Keratinocyte (primary cell): Measurements from ENCODE around the gene KCNQ2. TPM values are rescaled to one million over a fixed set of nuclear protein-coding genes. Genes with fewer than 3 reads are reported as not detected.

ENCODE experiments used
- DNase-seq: peaks from one replicate; pipeline ENCODE4 v3.0.0-alpha.2; 2011; ENCODE audit warnings: low read depth, missing footprints, low spot score
- FAIRE-seq: peaks from 2 replicates; lab custom pipeline; 2011; peaks lifted over from hg19 to GRCh38; lab: Jason Lieb, UNC
- H2AFZ ChIP-seq: 2 replicates; pipeline ENCODE4 v1.6.0; 2012; ENCODE audit warnings: low read length, control low read depth, inconsistent platforms; ENCODE audit not compliant: control insufficient read depth
- H3K27ac ChIP-seq: 2 replicates; pipeline ENCODE4 v1.5.1; 2011; ENCODE audit warnings: low read length; ENCODE audit not compliant: control insufficient read depth, insufficient read depth
- H3K27me3 ChIP-seq: 3 replicates; pipeline ENCODE4 v1.6.0; 2011; ENCODE audit warnings: low read length; ENCODE audit not compliant: control insufficient read depth, insufficient read depth; ENCODE audit errors: extremely low read depth
- H3K36me3 ChIP-seq, 2 experiments: 2 replicates in 1 of 2; 3 replicates in 1 of 2; pipeline ENCODE4 v1.5.1; 2011; ENCODE audit warnings: low read length in 2 of 2, mild to moderate bottlenecking in 1 of 2; ENCODE audit not compliant: control insufficient read depth in 2 of 2, insufficient read depth in 2 of 2; ENCODE audit errors: extremely low read depth in 1 of 2
- H3K4me1 ChIP-seq: 3 replicates; pipeline ENCODE4 v1.5.1; 2011; ENCODE audit warnings: low read length; ENCODE audit not compliant: control insufficient read depth, insufficient read depth; ENCODE audit errors: extremely low read depth
- H3K4me2 ChIP-seq: 3 replicates; pipeline ENCODE4 v1.6.0; 2011; ENCODE audit warnings: low read depth, low read length; ENCODE audit not compliant: control insufficient read depth, insufficient read depth; ENCODE audit errors: extremely low read depth
- H3K4me3 ChIP-seq, 3 experiments: fragments of 200-600 bp in 1 of 3; sonication (generic) in 1 of 3; 2 replicates in 2 of 3; 3 replicates in 1 of 3; pipeline ENCODE4 v1.5.1; 2011 to 2016; ENCODE audit warnings: low read length in 3 of 3, mild to moderate bottlenecking in 3 of 3, control low read depth in 2 of 3, inconsistent platforms in 1 of 3, low read depth in 1 of 3, mixed read lengths in 1 of 3, mixed run types in 1 of 3, moderate library complexity in 1 of 3; ENCODE audit not compliant: control insufficient read depth in 2 of 3, insufficient read depth in 2 of 3; ENCODE audit errors: extremely low read depth in 1 of 3
- H3K79me2 ChIP-seq: 2 replicates; pipeline ENCODE4 v1.6.0; 2012; ENCODE audit warnings: low read length; ENCODE audit not compliant: control insufficient read depth, insufficient read depth
- H3K9ac ChIP-seq: 3 replicates; pipeline ENCODE4 v1.6.0; 2011; ENCODE audit warnings: low read length; ENCODE audit not compliant: control insufficient read depth, insufficient read depth; ENCODE audit errors: extremely low read depth
- H3K9me1 ChIP-seq: 3 replicates; pipeline ENCODE4 v1.6.0; 2011; ENCODE audit warnings: low read length; ENCODE audit not compliant: control insufficient read depth, insufficient read depth; ENCODE audit errors: extremely low read depth
- H3K9me3 ChIP-seq: 2 replicates; pipeline ENCODE4 v1.5.1; 2012; ENCODE audit warnings: low read depth, low read length; ENCODE audit not compliant: control insufficient read depth
- H4K20me1 ChIP-seq: 3 replicates; pipeline ENCODE4 v1.6.0; 2011; ENCODE audit warnings: low read length; ENCODE audit not compliant: control insufficient read depth, insufficient read depth; ENCODE audit errors: extremely low read depth
- EZH2 ChIP-seq: IDR thresholded peaks from one replicate; pipeline ENCODE4 v1.6.1; 2012; ENCODE audit warnings: inconsistent platforms, mild to moderate bottlenecking, low read length, moderate library complexity
- dilution Hi-C: fragments of 300-500 bp; cut with MboI; formaldehyde crosslinking; loops from one replicate; pipeline ENCODE4 v1.7.0; 2020; ENCODE audit warnings: low sequenced_read_pairs; ENCODE audit not compliant: extremely low pct_ligation_motif_present
- polyA plus RNA-seq, 5 experiments: library from polyadenylated mRNA; depleted of rRNA in 3 of 5; stranded (reverse) in 3 of 5; stranded (forward) in 1 of 5; unstranded in 1 of 5; fragments of >200 nt; gene quantifications; 1 replicate in 1 of 5; 2 replicates in 3 of 5; 3 replicates in 1 of 5; pipeline versions ENCODE4 v1.2.1 to v1.2.3, GENCODE V29; 2011 to 2012; ENCODE audit warnings: missing spikeins in 2 of 5, low read depth in 1 of 5, low replicate concordance in 1 of 5
- TF ChIP-seq, protein P1 (sequence below), 3 experiments: IDR thresholded peaks in 1 of 3; conservative IDR thresholded peaks in 1 of 3; optimal IDR thresholded peaks in 1 of 3; 2 replicates in 2 of 3; 3 replicates in 1 of 3; pipeline versions ENCODE3 to v1.5.1; 2011; ENCODE audit warnings: low read length in 3 of 3, mild to moderate bottlenecking in 3 of 3, moderate library complexity in 2 of 3, control low read depth in 1 of 3, inconsistent platforms in 1 of 3; ENCODE audit not compliant: insufficient read depth in 2 of 3; ENCODE audit errors: extremely low read depth in 1 of 3

Gene KCNQ2
- polyA plus RNA-seq, 1 donor (not counting 4 experiments of a cell fraction or from before 2014, with no cell fraction given) = not detected

DNA sequence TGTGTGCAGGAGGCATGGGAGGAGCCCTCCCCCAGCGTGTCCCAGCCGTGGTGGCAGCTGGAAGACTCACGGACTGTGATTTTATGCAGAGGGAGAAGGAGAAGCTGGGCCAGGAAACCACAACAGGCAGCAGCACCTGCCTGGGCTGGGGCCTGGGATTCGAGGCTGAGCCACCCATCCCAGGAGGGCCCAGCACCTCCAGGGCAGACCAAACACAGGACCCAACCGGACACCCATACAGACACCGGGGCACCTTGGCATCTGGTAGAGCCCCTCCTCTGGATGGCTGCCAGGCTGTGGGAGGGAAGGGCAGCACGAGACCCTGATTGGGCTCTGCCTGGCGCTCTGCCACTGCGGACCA lies 69.6 kb downstream of the KCNQ2 start:
- Histone ChIP-seq H3K9ac (no peak overlapping the region), H3K4me3 (no peak overlapping the region), H3K27ac (no peak overlapping the region), H2AFZ (no peak overlapping the region), H3K79me2 (no peaks in the 10 kb centered on the region), H3K4me2 (no peak overlapping the region), H3K9me1 (no peaks in the 10 kb centered on the region), H3K36me3 (no peaks in the 10 kb centered on the region), H4K20me1 (no peaks in the 10 kb centered on the region), H3K9me3 (no peaks in the 10 kb centered on the region), H3K27me3 (peaks cover 10% of the 10 kb centered on the region), H3K4me1 (no peaks in the 10 kb centered on the region)
- FAIRE-seq = no peak
- no peak for DNase-seq
- TF ChIP-seq, protein P1, sequence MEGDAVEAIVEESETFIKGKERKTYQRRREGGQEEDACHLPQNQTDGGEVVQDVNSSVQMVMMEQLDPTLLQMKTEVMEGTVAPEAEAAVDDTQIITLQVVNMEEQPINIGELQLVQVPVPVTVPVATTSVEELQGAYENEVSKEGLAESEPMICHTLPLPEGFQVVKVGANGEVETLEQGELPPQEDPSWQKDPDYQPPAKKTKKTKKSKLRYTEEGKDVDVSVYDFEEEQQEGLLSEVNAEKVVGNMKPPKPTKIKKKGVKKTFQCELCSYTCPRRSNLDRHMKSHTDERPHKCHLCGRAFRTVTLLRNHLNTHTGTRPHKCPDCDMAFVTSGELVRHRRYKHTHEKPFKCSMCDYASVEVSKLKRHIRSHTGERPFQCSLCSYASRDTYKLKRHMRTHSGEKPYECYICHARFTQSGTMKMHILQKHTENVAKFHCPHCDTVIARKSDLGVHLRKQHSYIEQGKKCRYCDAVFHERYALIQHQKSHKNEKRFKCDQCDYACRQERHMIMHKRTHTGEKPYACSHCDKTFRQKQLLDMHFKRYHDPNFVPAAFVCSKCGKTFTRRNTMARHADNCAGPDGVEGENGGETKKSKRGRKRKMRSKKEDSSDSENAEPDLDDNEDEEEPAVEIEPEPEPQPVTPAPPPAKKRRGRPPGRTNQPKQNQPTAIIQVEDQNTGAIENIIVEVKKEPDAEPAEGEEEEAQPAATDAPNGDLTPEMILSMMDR (optimal IDR thresholded peaks at IDR 0.05 in 1 of 3, IDR thresholded peaks at IDR 0.05 in 1 of 3, conservative IDR thresholded peaks at IDR 0.05 in 1 of 3; ENCODE audit: extremely low read depth in 1 of 3, insufficient read depth in 2 of 3, low read length in 3 of 3) = no peak
- no peak for TF ChIP-seq EZH2
- dilution Hi-C loops = no loop called here

DNA sequence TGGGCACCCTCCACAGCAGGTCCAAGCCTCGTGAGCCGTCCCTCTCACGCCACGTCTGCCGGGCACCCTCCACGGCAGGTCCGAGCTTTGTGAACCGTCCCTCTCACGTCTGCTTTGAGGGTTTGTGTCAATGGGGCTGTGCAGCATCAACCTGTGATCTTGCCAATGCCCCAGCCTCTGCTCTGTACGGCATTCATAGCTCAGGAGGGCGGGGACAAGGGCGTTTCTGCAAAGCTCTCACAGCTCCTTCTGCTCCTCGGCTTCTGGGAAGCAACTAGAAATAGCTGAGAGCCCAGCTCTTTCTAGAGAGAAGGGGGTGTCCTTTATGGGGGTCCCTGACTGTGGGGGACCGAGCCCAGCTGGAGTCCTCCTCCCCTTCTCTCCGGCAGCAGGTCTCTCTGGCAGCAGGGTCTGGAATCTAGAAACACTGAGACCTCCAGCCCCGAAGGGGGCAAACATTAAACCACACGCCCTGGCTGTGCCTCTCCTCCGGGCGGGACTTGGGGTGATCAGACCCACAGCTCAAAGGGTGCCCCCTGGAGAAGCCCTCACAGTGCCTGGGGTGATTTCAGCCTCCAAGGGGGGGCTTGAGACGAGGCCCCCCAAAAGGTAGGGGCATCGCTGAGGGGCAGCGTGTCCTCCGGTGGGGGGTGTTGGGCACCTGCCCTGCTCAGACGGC lies 70.1 kb downstream of the KCNQ2 start:
- FAIRE-seq (no peak), DNase-seq (no peak)
- Histone ChIP-seq H3K4me2 (no peak overlapping the region), H3K79me2 (no peaks in the 10 kb centered on the region), H3K9me3 (no peaks in the 10 kb centered on the region), H3K4me3 (no peak overlapping the region), H3K9ac (no peak overlapping the region), H2AFZ (no peak overlapping the region), H4K20me1 (no peaks in the 10 kb centered on the region), H3K36me3 (no peaks in the 10 kb centered on the region), H3K27ac (no peak overlapping the region), H3K9me1 (no peaks in the 10 kb centered on the region), H3K4me1 (no peaks in the 10 kb centered on the region), H3K27me3 (peaks cover 10% of the 10 kb centered on the region)
- dilution Hi-C loops = no loop called here
- no peak for TF ChIP-seq EZH2
- TF ChIP-seq, protein P1 (optimal IDR thresholded peaks at IDR 0.05 in 1 of 3, IDR thresholded peaks at IDR 0.05 in 1 of 3, conservative IDR thresholded peaks at IDR 0.05 in 1 of 3; ENCODE audit: extremely low read depth in 1 of 3, insufficient read depth in 2 of 3, low read length in 3 of 3) = no peak
